Smooth muscle cell (in vitro differentiated cells): ENCODE data around the gene SAMD8. TPM values are rescaled to one million over a fixed set of nuclear protein-coding genes. Genes with fewer than 3 reads are reported as not detected.

Experiments
- DNase-seq: peaks from one replicate; lab custom pipeline; 2025; ENCODE audit not compliant: unreplicated experiment; lab: John Stamatoyannopoulos, UW
- H2AFZ ChIP-seq: fragments of 200-600 bp; sonication (generic); 2 replicates; pipeline ENCODE4 v1.6.0; 2016; ENCODE audit warnings: antibody characterized with exemption, low read depth, mild to moderate bottlenecking
- H3F3A ChIP-seq: fragments of 200-600 bp; sonication (generic); 2 replicates; pipeline ENCODE4 v1.6.0; 2017; ENCODE audit warnings: antibody characterized with exemption, low read depth
- H3K27ac ChIP-seq: fragments of 200-600 bp; sonication (generic); 2 replicates; pipeline ENCODE4 v1.5.1; 2016; ENCODE audit warnings: low read depth, mild to moderate bottlenecking
- H3K27me3 ChIP-seq: fragments of 200-600 bp; sonication (generic); 2 replicates; pipeline ENCODE4 v1.6.1; 2016; ENCODE audit warnings: low read depth, mild to moderate bottlenecking
- H3K36me3 ChIP-seq: fragments of 200-600 bp; sonication (generic); 2 replicates; pipeline ENCODE4 v1.5.1; 2016; ENCODE audit warnings: low read depth
- H3K4me1 ChIP-seq: fragments of 200-600 bp; sonication (generic); 2 replicates; pipeline ENCODE4 v1.5.1; 2016; ENCODE audit warnings: low read depth
- H3K4me2 ChIP-seq: fragments of 200-600 bp; sonication (generic); 2 replicates; pipeline ENCODE4 v1.6.0; 2016; ENCODE audit warnings: mild to moderate bottlenecking
- H3K4me3 ChIP-seq: fragments of 200-600 bp; sonication (generic); 2 replicates; pipeline ENCODE4 v1.5.1; 2016; ENCODE audit warnings: mild to moderate bottlenecking
- H3K79me2 ChIP-seq: fragments of 200-600 bp; sonication (generic); 2 replicates; pipeline ENCODE4 v1.6.0; 2016; ENCODE audit warnings: low read depth, mild to moderate bottlenecking
- H3K9ac ChIP-seq: fragments of 200-600 bp; sonication (generic); 2 replicates; pipeline ENCODE4 v1.6.0; 2016; ENCODE audit warnings: low read depth
- H3K9me3 ChIP-seq: fragments of 200-600 bp; sonication (generic); replicated peaks from 2 replicates; pipeline ENCODE4 v1.5.1; 2016; ENCODE audit warnings: low read depth
- H4K20me1 ChIP-seq: fragments of 200-600 bp; sonication (generic); 2 replicates; pipeline ENCODE4 v1.6.0; 2016; ENCODE audit warnings: low read depth
- CTCF ChIP-seq: fragments of 200-600 bp; sonication (generic); IDR thresholded peaks from 2 replicates; pipeline ENCODE4 v1.5.1; 2017; ENCODE audit warnings: borderline replicate concordance, mild to moderate bottlenecking, antibody characterized with exemption; ENCODE audit not compliant: insufficient read depth, poor library complexity, severe bottlenecking
- WGBS: methylation state at CpG from one replicate; pipeline ENCODE4 v1.1.7; 2016; ENCODE audit warnings: low lambda C conversion rate; 5-methylcytosine and 5-hydroxymethylcytosine counted together
- polyA plus RNA-seq: library from polyadenylated mRNA; unstranded; fragments of >200 nt; fragmentation: Nextera tagmentation; extraction: Ambion mirVana; gene quantifications from 2 replicates; pipeline ENCODE4 v1.2.1, GENCODE V29; 2016
- total RNA-seq: library from RNA; depleted of rRNA; stranded (reverse); fragments of >200 nt; gene quantifications from 2 replicates; pipeline ENCODE4 v1.2.3, GENCODE V29; 2014

SAMD8 gene
- total and polyA plus RNA-seq, 2 experiments from 2014 or later: 7.4 to 30.1 TPM

- no peak for DNase-seq
- peaks cover 100% of the 10 kb centered on the region for H4K20me1 ChIP-seq
- no peak for TF ChIP-seq CTCF
- peak overlapping the region; percentile 93 for H3K27ac ChIP-seq
- H3K4me3 ChIP-seq: no peak overlapping the region
- H3K9me3 ChIP-seq: no peaks in the 10 kb centered on the region
- peaks cover 80% of the 10 kb centered on the region for H3K79me2 ChIP-seq
- no peaks in the 10 kb centered on the region for H3K36me3 ChIP-seq
- no peak overlapping the region for H3K9ac ChIP-seq
- WGBS: 73% methylated on average over 5 of the region's 5 CpGs
- H2AFZ ChIP-seq: no peak overlapping the region
- peaks cover 47% of the 10 kb centered on the region for H3K4me1 ChIP-seq
- no peak overlapping the region for H3K4me2 ChIP-seq
- H3K27me3 ChIP-seq: no peaks in the 10 kb centered on the region
- peaks cover 55% of the 10 kb centered on the region for H3F3A ChIP-seq
Observed at GRCh38 chr10:75226656-75227055, 115.2 kb downstream of the SAMD8 start.

GRCh38 chr10:75228278-75228677 is 116.8 kb downstream of the SAMD8 start:
- Histone ChIP-seq H3F3A (peaks cover 62% of the 10 kb centered on the region), H3K4me3 (no peak overlapping the region), H2AFZ (no peak overlapping the region), H3K9me3 (no peaks in the 10 kb centered on the region), H3K9ac (no peak overlapping the region), H3K4me2 (no peak overlapping the region), H3K4me1 (peaks cover 46% of the 10 kb centered on the region), H3K36me3 (no peaks in the 10 kb centered on the region), H3K27ac (peak overlapping the region; percentile 93), H3K79me2 (peaks cover 64% of the 10 kb centered on the region), H3K27me3 (no peaks in the 10 kb centered on the region), H4K20me1 (peaks cover 85% of the 10 kb centered on the region)
- TF ChIP-seq CTCF: no peak
- DNase-seq: no peak
- 91% methylated on average over 3 of the region's 3 CpGs for WGBS

- Histone ChIP-seq H3K4me3 (no peak overlapping the region), H3K79me2 (peaks cover 58% of the 10 kb centered on the region), H3K27ac (peak overlapping the region; percentile 93), H3K36me3 (no peaks in the 10 kb centered on the region), H3K27me3 (no peaks in the 10 kb centered on the region), H4K20me1 (peaks cover 84% of the 10 kb centered on the region), H3K9me3 (no peaks in the 10 kb centered on the region), H2AFZ (no peak overlapping the region), H3K4me2 (no peak overlapping the region), H3K9ac (no peak overlapping the region), H3F3A (peaks cover 62% of the 10 kb centered on the region), H3K4me1 (peaks cover 46% of the 10 kb centered on the region)
- WGBS: 54% methylated on average over 4 of the region's 4 CpGs
- TF ChIP-seq CTCF: no peak
- DNase-seq: no peak
Observed at GRCh38 chr10:75228834-75229233, 117.4 kb downstream of the SAMD8 start.

GRCh38 chr10:75229971-75230370 is 118.5 kb downstream of the SAMD8 start:
- Histone ChIP-seq H3K27me3 (no peaks in the 10 kb centered on the region), H3K9me3 (no peaks in the 10 kb centered on the region), H3F3A (peaks cover 54% of the 10 kb centered on the region), H3K4me1 (peaks cover 41% of the 10 kb centered on the region), H3K27ac (peak overlapping the region; percentile 93), H3K4me3 (no peak overlapping the region), H2AFZ (no peak overlapping the region), H3K79me2 (peaks cover 47% of the 10 kb centered on the region), H4K20me1 (peaks cover 73% of the 10 kb centered on the region), H3K4me2 (peak overlapping the region; percentile 23), H3K36me3 (no peaks in the 10 kb centered on the region), H3K9ac (no peak overlapping the region)
- DNase-seq: no peak
- 39% methylated on average over 3 of the region's 3 CpGs for WGBS
- no peak for TF ChIP-seq CTCF
